Glutamatergic neuron (in vitro differentiated cells): ENCODE data around the gene NOTCH2NLA. TPM values are rescaled to one million over a fixed set of nuclear protein-coding genes. Genes with fewer than 3 reads are reported as not detected.
"Not testable (repeated sequence)": the region's sequence is repeated elsewhere in the genome, so short reads cannot be mapped to it uniquely, and the experiment has no call there.

ENCODE experiments used
- DNase-seq: peaks from one replicate; pipeline ENCODE4 v3.0.0; 2022
- H3K27ac Mint-ChIP-seq: one replicate; pipeline ENCODE4 v1.8.0; 2020; ENCODE audit warnings: mild to moderate bottlenecking, mixed read lengths, inconsistent platforms; ENCODE audit not compliant: unreplicated experiment
- H3K27me3 Mint-ChIP-seq: one replicate; pipeline ENCODE4 v1.8.0; 2020; ENCODE audit warnings: mild to moderate bottlenecking, moderate library complexity, mixed read lengths, inconsistent platforms; ENCODE audit not compliant: unreplicated experiment
- H3K36me3 Mint-ChIP-seq: one replicate; pipeline ENCODE4 v1.8.0; 2020; ENCODE audit warnings: mild to moderate bottlenecking, mixed read lengths, inconsistent platforms; ENCODE audit not compliant: unreplicated experiment
- H3K4me1 Mint-ChIP-seq: one replicate; pipeline ENCODE4 v1.8.0; 2020; ENCODE audit warnings: mild to moderate bottlenecking, low read depth, mixed read lengths, inconsistent platforms; ENCODE audit not compliant: unreplicated experiment
- H3K4me3 Mint-ChIP-seq: one replicate; pipeline ENCODE4 v1.8.0; 2020; ENCODE audit warnings: mild to moderate bottlenecking, mixed read lengths, inconsistent platforms; ENCODE audit not compliant: unreplicated experiment
- H3K9me3 Mint-ChIP-seq: one replicate; pipeline ENCODE4 v1.8.0; 2020; ENCODE audit warnings: mild to moderate bottlenecking, moderate library complexity, mixed read lengths, inconsistent platforms; ENCODE audit not compliant: unreplicated experiment
- total RNA-seq: library from RNA; stranded (reverse); fragmentation: NEBNext Ultra II Directional; extraction: Animal tissue kit (Norgen Biotek cat#: 25700); gene quantifications from one replicate; pipeline ENCODE4 v1.2.1, GENCODE V29; 2021; ENCODE audit not compliant: unreplicated experiment

NOTCH2NLA gene
- total RNA-seq, 1 donor from 2014 or later: 1.8 TPM

DNA sequence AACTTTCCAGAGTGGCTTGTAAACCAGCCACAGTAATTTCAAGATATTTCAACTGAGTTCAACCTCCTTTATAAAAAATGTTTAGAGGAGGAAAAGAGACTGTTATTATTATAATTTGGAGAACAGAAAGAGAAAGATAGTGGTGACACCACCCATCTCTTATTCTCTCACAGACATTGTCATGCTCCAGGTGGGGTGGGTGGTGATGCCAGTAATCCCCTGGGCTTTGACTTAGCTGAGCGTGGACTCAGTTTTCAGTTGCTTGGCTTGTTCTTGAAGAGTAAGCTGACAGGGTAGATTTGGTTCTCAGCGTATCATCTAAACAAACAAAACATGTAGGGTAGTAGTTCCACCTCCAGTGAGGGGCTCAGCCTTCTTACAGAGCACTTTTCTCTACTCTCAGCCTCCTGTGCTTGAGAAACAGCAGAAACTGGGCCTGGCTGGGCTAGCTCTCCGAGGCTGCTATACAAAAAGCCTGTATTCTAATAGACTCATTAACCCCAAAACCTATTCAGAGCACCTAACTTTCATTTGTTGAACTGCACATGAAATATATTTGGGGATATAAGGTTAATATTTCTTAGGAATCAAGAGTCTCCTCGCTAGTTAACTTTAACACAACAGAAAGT, 25.9 kb upstream of the NOTCH2NLA start:
- not testable (repeated sequence) for H3K4me3 Mint-ChIP-seq, H3K4me1 Mint-ChIP-seq, DNase-seq, H3K27ac Mint-ChIP-seq, H3K27me3 Mint-ChIP-seq, H3K36me3 Mint-ChIP-seq, H3K9me3 Mint-ChIP-seq

GRCh38 chr1:146253249-146253855, 24.5 kb upstream of the NOTCH2NLA start:
- not testable (repeated sequence) for H3K36me3 Mint-ChIP-seq, H3K27me3 Mint-ChIP-seq, DNase-seq, H3K4me3 Mint-ChIP-seq, H3K9me3 Mint-ChIP-seq, H3K4me1 Mint-ChIP-seq, H3K27ac Mint-ChIP-seq

DNA sequence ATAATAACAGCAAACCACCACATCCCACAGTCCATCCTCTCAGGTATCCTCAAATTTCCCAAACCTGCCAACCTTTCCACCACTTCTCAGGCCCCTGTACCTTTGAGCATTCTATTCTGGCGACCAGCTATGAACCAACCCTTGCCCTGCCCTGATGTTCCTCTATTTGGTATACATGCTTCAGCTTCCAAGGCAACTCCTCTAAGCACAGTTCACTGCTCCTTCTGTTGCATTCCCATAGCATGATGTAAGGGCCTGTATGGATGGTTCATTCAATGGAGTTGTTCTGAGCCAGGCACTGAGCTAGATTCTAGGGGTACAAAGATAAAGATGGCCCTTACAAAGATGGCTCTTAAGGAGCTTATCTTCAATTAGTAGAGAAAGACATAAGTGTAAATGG, 22.7 kb upstream of the NOTCH2NLA start:
- not testable (repeated sequence) for H3K4me1 Mint-ChIP-seq

GRCh38 chr1:146248643-146249042, 19.8 kb upstream of the NOTCH2NLA start:
- not testable (repeated sequence) for H3K36me3 Mint-ChIP-seq, H3K9me3 Mint-ChIP-seq, H3K27me3 Mint-ChIP-seq, H3K4me1 Mint-ChIP-seq, H3K4me3 Mint-ChIP-seq, H3K27ac Mint-ChIP-seq, DNase-seq

More for the DNA sequence above, 22.7 kb upstream of the NOTCH2NLA start:
- not testable (repeated sequence) for H3K9me3 Mint-ChIP-seq, H3K27ac Mint-ChIP-seq, H3K4me3 Mint-ChIP-seq, H3K27me3 Mint-ChIP-seq, DNase-seq, H3K36me3 Mint-ChIP-seq

- not testable (repeated sequence) for H3K27me3 Mint-ChIP-seq, H3K9me3 Mint-ChIP-seq, H3K4me1 Mint-ChIP-seq, H3K27ac Mint-ChIP-seq, H3K4me3 Mint-ChIP-seq, DNase-seq, H3K36me3 Mint-ChIP-seq
These were observed 7.8 kb upstream of the NOTCH2NLA start for GRCh38 chr1:146236626-146237025.

DNA sequence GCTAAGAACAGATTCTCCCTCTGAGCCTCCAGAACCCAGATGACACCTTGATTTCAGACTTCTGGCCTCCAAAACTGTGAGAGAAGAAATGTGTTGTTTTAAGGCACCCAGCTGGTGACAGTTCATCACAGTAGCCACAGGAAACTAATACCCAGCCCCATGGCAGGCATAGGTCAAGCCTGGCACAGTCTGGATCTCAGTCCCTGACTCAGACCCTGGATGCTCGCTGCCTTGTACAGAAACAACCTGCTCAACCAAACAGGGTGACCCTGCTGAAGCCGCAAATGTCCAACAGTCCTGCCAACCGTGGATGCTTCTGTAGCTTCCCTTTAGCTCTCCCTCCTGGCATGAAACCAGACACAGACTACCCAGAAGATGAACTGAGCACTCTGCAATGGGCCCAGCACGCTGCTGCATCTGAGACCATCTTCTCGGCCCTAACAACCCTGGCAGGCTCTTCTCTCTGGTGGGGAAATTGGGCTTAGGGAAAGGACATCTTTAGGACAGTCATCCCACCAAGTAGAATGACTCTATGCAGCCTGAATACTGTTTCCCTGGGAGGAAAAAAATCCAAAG, 7.3 kb upstream of the NOTCH2NLA start:
- not testable (repeated sequence) for H3K36me3 Mint-ChIP-seq, H3K27ac Mint-ChIP-seq, H3K4me3 Mint-ChIP-seq, H3K9me3 Mint-ChIP-seq, H3K27me3 Mint-ChIP-seq, H3K4me1 Mint-ChIP-seq, DNase-seq

- not testable (repeated sequence) for H3K27ac Mint-ChIP-seq, H3K36me3 Mint-ChIP-seq, H3K9me3 Mint-ChIP-seq, H3K4me1 Mint-ChIP-seq, H3K27me3 Mint-ChIP-seq
- peak; percentile 19 for DNase-seq
- H3K4me3 Mint-ChIP-seq: peak overlapping the region; percentile 55
These were observed 608 bp downstream of the NOTCH2NLA start for GRCh38 chr1:146228144-146228682.

DNA sequence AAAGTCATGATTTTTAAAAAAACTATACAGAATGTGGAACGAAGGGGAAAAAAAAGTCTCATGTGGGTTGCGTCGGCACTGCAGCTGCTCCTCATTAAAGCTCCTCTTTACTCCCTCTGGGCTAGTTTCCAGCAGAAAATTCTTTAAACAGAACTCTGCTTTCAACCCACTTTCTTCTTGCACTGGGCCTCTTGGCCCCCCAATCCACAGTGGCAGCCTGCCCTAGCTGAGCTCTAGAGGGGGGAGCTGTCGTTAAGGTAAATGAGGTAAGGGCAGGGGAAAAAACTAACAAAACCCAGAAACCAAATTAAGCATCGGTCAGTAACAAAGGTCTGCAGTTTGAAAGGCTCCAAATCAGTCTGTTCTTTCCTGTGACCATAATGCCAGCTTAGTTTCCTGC, 54.3 kb downstream of the NOTCH2NLA start:
- H3K36me3 Mint-ChIP-seq, H3K9me3 Mint-ChIP-seq, H3K4me3 Mint-ChIP-seq, H3K27me3 Mint-ChIP-seq, H3K27ac Mint-ChIP-seq, H3K4me1 Mint-ChIP-seq, DNase-seq: not testable (repeated sequence)

DNA sequence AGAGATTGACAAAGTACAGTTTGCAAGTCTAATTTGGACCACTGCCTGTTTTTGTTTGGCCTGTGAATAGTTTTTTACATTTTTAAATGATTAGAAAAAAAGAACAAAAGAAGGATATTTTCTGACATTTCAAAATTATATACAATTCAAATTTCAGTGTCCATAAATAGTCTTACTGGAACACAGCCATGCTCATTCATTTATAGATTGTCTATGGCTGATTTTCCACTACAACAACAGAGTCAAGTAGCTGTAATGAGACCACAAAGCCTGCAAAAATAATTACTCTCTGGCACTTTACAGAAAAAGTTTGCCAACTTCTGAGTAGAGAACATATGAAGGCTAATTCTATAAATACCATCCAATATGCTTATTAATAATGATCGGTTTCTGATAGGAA, 61.1 kb downstream of the NOTCH2NLA start:
- not testable (repeated sequence) for H3K36me3 Mint-ChIP-seq, H3K9me3 Mint-ChIP-seq, DNase-seq, H3K27ac Mint-ChIP-seq, H3K27me3 Mint-ChIP-seq, H3K4me1 Mint-ChIP-seq, H3K4me3 Mint-ChIP-seq

- H3K27me3 Mint-ChIP-seq, H3K27ac Mint-ChIP-seq, H3K4me3 Mint-ChIP-seq, DNase-seq, H3K4me1 Mint-ChIP-seq, H3K36me3 Mint-ChIP-seq, H3K9me3 Mint-ChIP-seq: not testable (repeated sequence)
These were observed 61.5 kb downstream of the NOTCH2NLA start for GRCh38 chr1:146167273-146167672.

DNA sequence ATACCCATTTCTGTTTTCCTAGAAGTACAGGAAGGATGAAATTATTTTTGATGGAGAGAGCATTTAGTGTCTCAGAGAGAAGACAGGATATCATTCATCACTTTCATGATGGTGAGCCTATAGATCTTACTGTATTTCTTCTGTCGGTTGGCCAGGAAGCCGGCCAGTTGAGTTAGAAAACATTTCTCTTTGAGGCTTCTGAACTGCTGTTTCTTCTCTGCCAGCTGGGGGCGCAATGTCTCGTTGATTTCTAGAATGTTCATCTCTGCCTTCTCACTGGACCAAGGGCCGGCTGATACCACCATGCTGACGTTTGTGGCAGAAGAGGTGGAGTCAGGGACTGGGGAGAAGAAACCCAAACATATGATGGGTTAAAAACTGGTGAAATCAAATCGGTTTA, 84.4 kb downstream of the NOTCH2NLA start, which contains the start of gene NBPF10:
TSS of gene NBPF10 (minus strand) at position 340 of the 400 bp plus-strand sequence. CDS start at position 305, 35 bp downstream.
- DNase-seq, H3K9me3 Mint-ChIP-seq, H3K27me3 Mint-ChIP-seq, H3K4me3 Mint-ChIP-seq, H3K4me1 Mint-ChIP-seq, H3K36me3 Mint-ChIP-seq, H3K27ac Mint-ChIP-seq: not testable (repeated sequence)
